GM21576 (cell line): ENCODE results near the gene MCM3AP.

Experiments used
- ATAC-seq: cut with Tn5 transposase; IDR thresholded peaks from one replicate; pipeline ENCODE4 v1.9.1; 2021; ENCODE audit warnings: mild to moderate bottlenecking, moderate library complexity; ENCODE audit not compliant: unreplicated experiment

The MCM3AP gene

DNA sequence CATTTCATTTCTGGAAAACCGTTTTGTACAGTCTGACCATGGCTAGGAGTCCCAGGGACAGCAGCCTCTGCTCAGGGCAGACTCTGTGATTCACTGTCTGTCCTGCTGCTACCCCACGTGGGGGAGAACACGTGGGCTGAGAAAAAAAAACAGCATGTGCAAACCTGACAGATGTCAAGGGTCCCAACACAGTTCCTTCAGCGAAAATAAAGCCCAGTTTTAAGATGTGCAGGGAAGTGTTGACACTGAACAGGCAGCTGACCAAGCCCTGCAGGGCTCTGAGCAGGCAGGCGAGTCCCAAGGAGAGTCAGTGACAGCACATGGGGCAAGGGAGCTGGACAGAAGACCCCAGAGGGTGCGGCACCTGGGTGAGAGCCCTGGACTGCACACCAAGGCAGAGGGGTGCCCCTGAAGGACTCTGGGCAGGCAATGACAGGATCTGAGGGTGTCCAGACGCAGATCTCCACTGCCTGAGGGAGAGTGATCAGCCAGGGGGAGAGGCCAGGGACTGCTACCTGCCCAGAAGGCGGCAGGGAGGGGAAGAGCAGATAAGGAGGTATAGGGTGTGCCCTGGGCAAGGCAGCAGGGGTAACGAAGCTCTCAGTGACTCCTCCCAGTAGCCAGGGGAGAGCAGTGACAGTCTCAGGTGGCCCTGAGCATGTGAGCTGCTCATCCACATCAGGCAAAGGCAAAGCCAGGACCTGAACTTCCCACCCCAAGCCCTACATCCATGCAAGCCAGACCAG is 96.0 kb downstream of the MCM3AP start:
- no peak for ATAC-seq

DNA sequence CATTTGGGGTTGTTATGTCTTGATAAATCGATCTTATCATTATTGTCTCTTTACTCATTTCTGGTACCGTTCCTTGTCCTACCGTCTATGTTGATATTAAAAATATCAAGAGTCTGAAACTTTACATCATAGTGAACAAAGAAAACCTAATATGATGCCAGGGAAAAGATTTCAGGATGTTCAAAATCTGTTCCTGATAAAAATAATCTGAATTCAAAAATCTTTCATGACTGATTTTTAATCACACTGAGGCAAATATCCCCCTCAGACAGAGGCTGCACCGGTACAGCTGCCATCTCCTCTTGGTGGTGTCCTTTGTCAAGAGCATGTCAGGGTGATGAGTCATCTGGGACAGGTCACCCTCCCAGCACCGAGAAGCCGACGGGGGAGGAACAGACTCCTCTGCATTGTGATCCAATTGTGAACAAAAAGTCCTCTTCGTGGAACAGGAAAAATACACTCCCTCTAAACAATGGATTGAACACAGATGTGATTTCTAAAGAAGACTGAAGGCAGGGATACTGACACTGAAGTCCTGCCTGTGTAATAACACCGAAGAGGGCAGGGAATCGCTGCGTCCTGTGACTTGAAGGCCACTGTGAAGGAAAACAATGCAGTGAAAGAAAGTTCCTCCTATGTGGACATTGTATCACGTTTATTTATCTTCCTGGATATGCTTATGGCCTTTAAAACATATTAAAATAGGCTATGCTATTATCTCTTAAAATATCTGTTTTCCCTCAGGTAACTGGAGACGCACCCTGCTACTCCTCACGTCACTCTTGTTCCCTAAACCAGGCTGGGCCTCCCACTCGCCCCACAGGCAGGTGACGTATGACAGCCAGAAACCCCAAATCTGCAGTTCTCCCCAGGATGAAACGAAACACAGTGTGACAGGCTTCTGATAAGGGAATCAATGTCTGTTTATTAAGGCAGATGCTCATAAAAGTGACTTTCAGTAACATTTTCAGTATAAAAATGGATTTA is 96.9 kb downstream of the MCM3AP start:
- ATAC-seq, result no peak

DNA sequence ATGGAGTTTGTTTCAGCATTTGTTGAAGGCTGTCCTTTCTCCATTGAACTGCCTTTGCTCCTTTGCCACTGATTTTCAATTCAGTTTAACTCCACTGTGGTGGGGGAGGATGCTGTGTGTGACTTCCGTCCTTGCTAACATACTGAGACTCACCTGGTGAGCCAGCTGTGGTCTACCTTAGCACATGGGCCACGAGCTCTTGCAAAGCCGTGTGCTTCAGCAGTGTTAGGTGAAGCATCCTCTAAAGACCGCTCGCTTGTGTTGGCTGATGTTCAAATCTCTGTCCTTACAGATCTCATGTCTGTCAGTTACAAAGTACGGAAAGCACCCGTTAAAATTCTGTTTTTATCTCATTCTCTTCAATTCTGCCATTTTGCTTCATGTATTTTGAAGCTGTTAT is 97.6 kb downstream of the MCM3AP start:
- no peak for ATAC-seq

DNA sequence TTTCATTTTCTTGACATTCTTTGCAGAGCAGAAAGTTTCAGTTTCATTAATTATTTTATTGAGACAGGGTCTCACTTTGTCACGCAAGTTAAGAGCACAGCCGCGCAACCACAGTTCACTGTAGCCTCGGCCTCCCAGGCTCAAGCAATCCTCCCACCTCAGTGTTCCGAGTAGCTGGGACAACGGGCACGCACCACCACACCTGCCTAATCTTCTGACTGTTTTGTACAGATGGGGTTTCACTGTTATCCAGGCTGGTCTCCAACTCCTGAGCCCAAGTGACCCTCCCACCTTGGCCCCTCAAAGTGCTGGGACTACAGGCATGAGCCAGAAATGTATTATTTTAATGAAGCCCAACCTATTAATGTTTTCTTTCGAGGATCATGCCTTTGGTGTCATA is 98.2 kb downstream of the MCM3AP start:
- no peak for ATAC-seq

DNA sequence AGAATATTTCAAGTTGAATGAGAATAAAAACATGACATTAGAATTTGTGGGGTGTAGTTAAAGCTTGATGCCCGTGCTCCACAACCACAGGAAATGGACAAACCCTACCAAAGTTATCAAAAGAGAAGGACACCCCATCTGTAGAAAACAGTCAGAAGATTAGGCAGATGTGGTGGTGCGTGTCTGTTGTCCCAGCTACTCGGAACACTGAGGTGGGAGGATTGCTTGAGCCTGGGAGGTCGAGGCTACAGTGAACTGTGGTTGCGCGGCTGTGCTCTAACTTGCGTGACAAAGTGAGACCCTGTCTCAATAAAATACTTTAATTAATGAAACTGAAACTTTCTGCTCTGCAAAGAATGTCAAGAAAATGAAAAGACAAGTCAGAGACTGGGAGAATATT is 99.7 kb downstream of the MCM3AP start:
- no peak for ATAC-seq
